Measurements from ENCODE around the gene RSPRY1.
"Not testable (repeated sequence)": the region's sequence is repeated elsewhere in the genome, so short reads cannot be mapped to it uniquely, and the experiment has no call there.

Gene RSPRY1

DNA sequence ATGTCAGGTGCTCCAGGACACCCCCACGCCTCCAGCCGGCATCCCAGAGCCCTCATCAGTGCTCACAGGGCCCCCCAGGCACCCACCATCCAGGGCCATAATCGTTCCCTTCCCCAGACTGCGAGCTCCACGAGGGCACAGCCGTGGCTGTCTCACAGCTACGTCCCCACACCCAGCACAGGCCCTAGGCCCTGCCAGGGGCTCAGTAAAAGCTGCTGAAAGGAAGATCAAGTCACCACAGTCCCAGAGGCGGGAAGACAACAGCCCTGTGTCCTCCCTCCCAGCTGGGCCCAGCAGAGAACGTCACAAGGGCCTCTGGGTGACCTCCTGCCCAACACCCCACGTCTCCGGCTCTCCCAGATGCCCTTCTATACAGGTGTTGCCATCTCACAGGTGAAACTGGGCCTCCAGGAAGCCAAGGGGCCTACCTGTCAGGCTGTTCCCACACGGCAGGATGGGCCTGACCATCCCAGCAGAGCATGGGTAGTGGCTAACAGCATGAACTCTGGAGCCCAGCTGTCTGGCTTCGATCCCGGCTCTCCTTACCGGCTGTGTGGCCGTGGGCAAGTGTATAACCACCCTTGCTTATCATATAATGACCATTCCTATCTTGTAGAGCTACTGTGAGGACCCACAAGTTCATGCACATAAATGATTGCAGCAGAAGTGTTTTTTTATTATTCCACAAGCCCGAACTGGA, 76.9 kb downstream of the RSPRY1 start:
- no peaks in the 10 kb centered on the region for H3K27me3 ChIP-seq
- no peak overlapping the region for H3K9ac ChIP-seq
- TF ChIP-seq Cebpa-rat (IDR thresholded peaks at IDR 0.05), result no peak
- no peaks in the 10 kb centered on the region for H3K9me3 ChIP-seq (replicated peaks in 1 of 11)
- no peaks in the 10 kb centered on the region for H4K20me1 ChIP-seq
- no peaks in the 10 kb centered on the region for H3K36me3 ChIP-seq
- H3K27ac ChIP-seq, result no peak overlapping the region
- no peak overlapping the region for H3K4me2 ChIP-seq
- H3K4me3 ChIP-seq, result no peak overlapping the region
- H3K4me1 ChIP-seq, result peaks cover 27 to 49% (median 37%) of the 10 kb centered on the region in 10 experiments

GRCh38 chr16:57263541-57264351, 77.6 kb downstream of the RSPRY1 start:
- H3K9me3 ChIP-seq (replicated peaks in 1 of 11), result no peaks in the 10 kb centered on the region
- H3K4me1 ChIP-seq, result peaks cover 27 to 50% (median 37%) of the 10 kb centered on the region in 10 experiments
- H3K4me3 ChIP-seq, result no peak overlapping the region
- H4K20me1 ChIP-seq, result no peaks in the 10 kb centered on the region
- H3K36me3 ChIP-seq, result no peaks in the 10 kb centered on the region
- no peaks in the 10 kb centered on the region for H3K27me3 ChIP-seq
- H3K27ac ChIP-seq, result no peak overlapping the region
- H3K4me2 ChIP-seq, result peak overlapping the region in 5 of 11 experiments; percentile 10 to 40 (median 27); a peak in 6 of 22 replicates
- peak overlapping the region in 1 of 11 experiments; percentile 16; a peak in 1 of 22 replicates for H3K9ac ChIP-seq
- no peak for TF ChIP-seq Cebpa-rat (IDR thresholded peaks at IDR 0.05)

DNA sequence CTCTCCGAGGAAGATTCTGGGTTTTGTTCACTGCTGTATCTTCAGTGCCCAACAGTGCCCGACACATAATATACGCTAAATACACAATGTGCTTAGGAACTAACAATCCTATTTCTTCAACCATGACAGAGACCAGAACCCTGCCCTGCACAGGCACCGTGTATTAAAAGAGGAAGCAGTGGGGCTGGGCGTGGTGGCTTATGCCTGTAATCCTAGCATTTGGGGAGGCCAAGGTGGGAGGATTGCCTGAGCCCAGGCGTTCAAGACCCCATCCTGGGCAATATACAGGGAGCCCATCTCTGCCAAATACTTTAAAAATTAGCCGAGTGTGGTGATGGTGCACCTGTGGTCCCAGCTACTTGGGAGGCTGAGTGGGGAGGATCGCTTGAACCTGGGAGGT, 78.3 kb downstream of the RSPRY1 start:
- no peaks in the 10 kb centered on the region for H3K27me3 ChIP-seq
- H3K4me3 ChIP-seq, result no peak overlapping the region
- H3K9me3 ChIP-seq (replicated peaks in 1 of 11), result no peaks in the 10 kb centered on the region
- no peak overlapping the region for H3K27ac ChIP-seq
- 0 out of 22 replicates have a peak overlapping the region, but pooled peaks of 1 of the 11 experiments have one; percentile 16 for H3K9ac ChIP-seq
- H3K4me2 ChIP-seq, result peak overlapping the region in 5 of 11 experiments; percentile 10 to 40 (median 27); a peak in 6 of 22 replicates
- H3K4me1 ChIP-seq, result peaks cover 27 to 51% (median 37%) of the 10 kb centered on the region in 10 experiments
- no peak for TF ChIP-seq Cebpa-rat (IDR thresholded peaks at IDR 0.05)
- no peaks in the 10 kb centered on the region for H4K20me1 ChIP-seq
- no peaks in the 10 kb centered on the region for H3K36me3 ChIP-seq

- Histone ChIP-seq H3K4me3 (no peak overlapping the region), H3K4me2 (no peak overlapping the region), H3K36me3 (no peaks in the 10 kb centered on the region), H3K9ac (no peak overlapping the region), H3K9me3 (replicated peaks in 1 of 11) (no peaks in the 10 kb centered on the region), H3K27ac (no peak overlapping the region), H3K4me1 (peaks cover 22 to 46% (median 32%) of the 10 kb centered on the region in 10 experiments), H3K27me3 (no peaks in the 10 kb centered on the region), H4K20me1 (no peaks in the 10 kb centered on the region)
- TF ChIP-seq Cebpa-rat (IDR thresholded peaks at IDR 0.05), result no peak
Observed at GRCh38 chr16:57264950-57265371, 78.8 kb downstream of the RSPRY1 start.

GRCh38 chr16:57265850-57266530, 79.9 kb downstream of the RSPRY1 start:
- no peak for TF ChIP-seq Cebpa-rat (IDR thresholded peaks at IDR 0.05)
- H4K20me1 ChIP-seq, result no peaks in the 10 kb centered on the region
- no peak overlapping the region for H3K9ac ChIP-seq
- no peaks in the 10 kb centered on the region for H3K9me3 ChIP-seq (replicated peaks in 1 of 11)
- H3K4me3 ChIP-seq, result no peak overlapping the region
- H3K4me1 ChIP-seq, result peaks cover 13 to 37% (median 23%) of the 10 kb centered on the region in 10 experiments; a peak in 19 of 20 replicates
- no peak overlapping the region for H3K27ac ChIP-seq
- H3K27me3 ChIP-seq, result no peaks in the 10 kb centered on the region
- H3K4me2 ChIP-seq, result peak overlapping the region in 7 of 11 experiments; percentile 2 to 47 (median 36); a peak in 6 of 22 replicates
- H3K36me3 ChIP-seq, result no peaks in the 10 kb centered on the region

DNA sequence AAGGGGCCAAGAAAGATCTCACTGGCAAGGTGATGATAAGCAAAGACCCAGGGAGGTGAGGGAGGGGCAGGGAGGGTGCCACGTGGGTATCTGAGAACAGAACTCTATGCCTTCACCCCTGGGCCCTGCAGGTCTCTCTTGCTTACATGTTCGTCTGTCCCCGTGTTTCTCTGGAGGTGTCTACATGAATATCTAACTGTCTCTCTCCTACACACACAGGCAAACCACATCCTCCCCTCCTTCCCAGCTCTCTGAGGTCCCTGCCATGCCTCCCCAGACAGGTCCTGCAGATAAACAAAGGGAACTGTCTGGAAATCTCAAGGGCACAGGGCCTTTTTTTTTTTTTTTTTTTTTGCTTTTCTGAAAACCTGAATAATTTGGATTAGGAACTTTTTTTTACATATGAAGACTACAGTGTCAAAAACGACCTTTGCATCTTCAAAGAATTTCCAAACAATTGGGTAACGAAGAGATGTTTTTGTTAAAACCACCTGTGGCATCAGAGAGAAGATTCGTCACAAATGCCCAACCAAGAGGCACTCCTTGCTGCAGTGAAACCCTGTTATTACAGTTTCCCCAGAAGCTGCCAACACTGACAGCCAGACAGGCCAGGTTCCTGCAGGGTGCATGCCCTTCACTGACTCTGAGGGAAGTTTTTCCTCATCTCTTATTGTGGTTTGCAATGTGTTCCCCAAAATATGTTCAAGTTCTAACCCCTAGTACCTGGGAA, 80.6 kb downstream of the RSPRY1 start:
- Histone ChIP-seq H3K9ac (no peak overlapping the region), H3K36me3 (no peaks in the 10 kb centered on the region), H4K20me1 (no peaks in the 10 kb centered on the region), H3K4me2 (peak overlapping the region in 9 of 11 experiments; percentile 9 to 48 (median 38); a peak in 17 of 22 replicates), H3K9me3 (replicated peaks in 1 of 11) (no peaks in the 10 kb centered on the region), H3K27me3 (no peaks in the 10 kb centered on the region), H3K4me3 (no peak overlapping the region), H3K27ac (no peak overlapping the region), H3K4me1 (peaks cover 13 to 37% (median 23%) of the 10 kb centered on the region in 10 experiments; a peak in 19 of 20 replicates)
- no peak for TF ChIP-seq Cebpa-rat (IDR thresholded peaks at IDR 0.05)

- Histone ChIP-seq H3K4me2 (peak overlapping the region in 9 of 11 experiments; percentile 9 to 48 (median 38); a peak in 16 of 22 replicates), H3K9ac (peak overlapping the region in 1 of 11 experiments; percentile 15; a peak in 1 of 22 replicates), H3K4me1 (peaks cover 13 to 37% (median 23%) of the 10 kb centered on the region in 10 experiments; a peak in 19 of 20 replicates)
- not testable (repeated sequence) for H3K4me3 ChIP-seq; H3K36me3 ChIP-seq; H3K9me3 ChIP-seq (replicated peaks in 1 of 11); H3K27ac ChIP-seq; H3K27me3 ChIP-seq; H4K20me1 ChIP-seq
Observed at GRCh38 chr16:57267343-57267742, 81.2 kb downstream of the RSPRY1 start.

Data from BLaER1 treated with 17β-estradiol and CSF1 and Interleukin-3, amounts not matched to agents 10 nM and 100 nM (cell line).